Middle frontal gyrus (tissue), 1 donor: ENCODE data around the gene ARHGAP6.
"Not testable (repeated sequence)": the region's sequence is repeated elsewhere in the genome, so short reads cannot be mapped to it uniquely, and the experiment has no call there.

Experiments
- DNase-seq: peaks from one replicate; pipeline ENCODE4 v3.0.0-alpha.2; 2015; ENCODE audit warnings: low spot score; ENCODE audit errors: extremely low spot score

ARHGAP6 gene

GRCh38 chrX:11180571-11180970, 485.1 kb downstream of the ARHGAP6 start:
- no peak for DNase-seq

GRCh38 chrX:11172415-11172814, 493.3 kb downstream of the ARHGAP6 start:
- no peak for DNase-seq

GRCh38 chrX:11171956-11172355, 493.8 kb downstream of the ARHGAP6 start:
- DNase-seq = no peak

GRCh38 chrX:11164433-11164832, 501.3 kb downstream of the ARHGAP6 start:
- DNase-seq = no peak

- DNase-seq = no peak
Measured at GRCh38 chrX:11159149-11159548, 506.6 kb downstream of the ARHGAP6 start.

GRCh38 chrX:11151799-11152559, 513.7 kb downstream of the ARHGAP6 start:
- DNase-seq = no peak

- DNase-seq = no peak
Measured at GRCh38 chrX:11148401-11148800, 517.3 kb downstream of the ARHGAP6 start.

- DNase-seq = no peak
Measured at GRCh38 chrX:11146411-11146810, 519.3 kb downstream of the ARHGAP6 start.

- peak; percentile 52 for DNase-seq
Measured at GRCh38 chrX:11143931-11144678, 521.6 kb downstream of the ARHGAP6 start.

- no peak for DNase-seq
Measured at GRCh38 chrX:11138498-11139390, 527.0 kb downstream of the ARHGAP6 start.

GRCh38 chrX:11137543-11138139, 528.1 kb downstream of the ARHGAP6 start:
- peak; percentile 25 for DNase-seq

GRCh38 chrX:11135564-11136185, 530.0 kb downstream of the ARHGAP6 start:
- no peak for DNase-seq

GRCh38 chrX:11131146-11131545, 534.6 kb downstream of the ARHGAP6 start:
- DNase-seq = no peak

- DNase-seq = no peak
Measured at GRCh38 chrX:11130136-11130535, 535.6 kb downstream of the ARHGAP6 start.

GRCh38 chrX:11129534-11130105, 536.1 kb downstream of the ARHGAP6 start:
- no peak for DNase-seq

GRCh38 chrX:11125060-11125459, 540.7 kb downstream of the ARHGAP6 start:
- no peak for DNase-seq

- DNase-seq = no peak
Measured at GRCh38 chrX:11124112-11124511, 541.6 kb downstream of the ARHGAP6 start.

- DNase-seq = not testable (repeated sequence)
Measured at GRCh38 chrX:11123087-11123486, 542.6 kb downstream of the ARHGAP6 start.

GRCh38 chrX:11119313-11119943, 546.3 kb downstream of the ARHGAP6 start:
- no peak for DNase-seq

GRCh38 chrX:11117745-11118144, 548.0 kb downstream of the ARHGAP6 start:
- DNase-seq = no peak
